IMR-90 (cell line): ENCODE results near the gene CCL2. TPM values are rescaled to one million over a fixed set of nuclear protein-coding genes. Genes with fewer than 3 reads are reported as not detected.

Experiments
- ATAC-seq: fragments of 200-7000 bp; cut with Tn5 transposase; 2 replicates; pipeline ENCODE4 v1.9.1; 2020; ENCODE audit warnings: low read depth, mild to moderate bottlenecking, moderate library complexity
- BruUV-seq: library from RNA; stranded (reverse); fragments of 400-500 nt; replicated peaks from 2 replicates; lab custom pipeline; 2021; lab: Mats Ljungman, UMichigan
- CTCF ChIA-PET: fragments of 300-600 bp; formaldehyde crosslinking; extraction: SDS; loops from one replicate; lab custom pipeline; 2021; ENCODE audit warnings: antibody characterized with exemption; lab: Yijun Ruan, JAX
- POLR2A ChIA-PET: fragments of 300-600 bp; sonication (Branson Sonifier 250); formaldehyde crosslinking; loops from one replicate; lab custom pipeline; 2022; ENCODE audit warnings: antibody characterized with exemption; ENCODE audit not compliant: unreplicated experiment; lab: Charles Lee
- DNase-seq: peaks from one replicate; pipeline ENCODE4 v3.0.0; 2013
- H2AFZ ChIP-seq: replicated peaks from 2 replicates; pipeline ENCODE3; 2013; ENCODE audit warnings: low read length, mild to moderate bottlenecking; ENCODE audit not compliant: poor library complexity
- H2AK5ac ChIP-seq: 2 replicates; pipeline ENCODE4 v1.6.1; 2013; ENCODE audit warnings: low read depth, low read length, inconsistent platforms
- H2AK9ac ChIP-seq: replicated peaks from 2 replicates; pipeline ENCODE3; 2013; ENCODE audit warnings: mild to moderate bottlenecking, low read depth, low read length, moderate library complexity; ENCODE audit not compliant: poor library complexity
- H2BK120ac ChIP-seq: 2 replicates; pipeline ENCODE4 v1.6.1; 2013; ENCODE audit warnings: low read depth, low read length, inconsistent platforms
- H2BK15ac ChIP-seq: 3 replicates; pipeline ENCODE4 v1.6.1; 2013; ENCODE audit warnings: low read depth, low read length, inconsistent platforms
- H2BK20ac ChIP-seq: 2 replicates; pipeline ENCODE4 v1.6.1; 2013; ENCODE audit warnings: low read depth, mild to moderate bottlenecking, inconsistent platforms, low read length, moderate library complexity
- H2BK5ac ChIP-seq: 2 replicates; pipeline ENCODE4 v1.6.1; 2013; ENCODE audit warnings: mild to moderate bottlenecking, low read depth, low read length, inconsistent platforms; ENCODE audit not compliant: poor library complexity, severe bottlenecking
- H3K14ac ChIP-seq: replicated peaks from 2 replicates; pipeline ENCODE4 v1.6.1; 2013; ENCODE audit warnings: low read depth, low read length, inconsistent platforms
- H3K18ac ChIP-seq: 2 replicates; pipeline ENCODE4 v1.6.1; 2013; ENCODE audit warnings: low read depth, low read length, control low read depth
- H3K23ac ChIP-seq: 2 replicates; pipeline ENCODE4 v1.6.1; 2013; ENCODE audit warnings: low read depth, low read length, inconsistent platforms
- H3K27ac ChIP-seq: 2 replicates; pipeline ENCODE4 v1.5.1; 2013; ENCODE audit warnings: mild to moderate bottlenecking, control low read depth, low read length; ENCODE audit not compliant: insufficient read depth
- H3K27me3 ChIP-seq: 2 replicates; pipeline ENCODE4 v1.6.1; 2013; ENCODE audit warnings: low read length; ENCODE audit not compliant: control insufficient read depth, insufficient read depth
- H3K36me3 ChIP-seq: 2 replicates; pipeline ENCODE4 v1.6.1; 2013; ENCODE audit warnings: low read length, mixed read lengths; ENCODE audit not compliant: control insufficient read depth, insufficient read depth
- H3K4ac ChIP-seq: 2 replicates; pipeline ENCODE4 v1.6.1; 2013; ENCODE audit warnings: low read depth, low read length, inconsistent platforms
- H3K4me1 ChIP-seq: 2 replicates; pipeline ENCODE4 v1.6.1; 2013; ENCODE audit warnings: low read length, mixed read lengths; ENCODE audit not compliant: control insufficient read depth, insufficient read depth
- H3K4me2 ChIP-seq: 2 replicates; pipeline ENCODE4 v1.6.1; 2013; ENCODE audit warnings: low read depth, mild to moderate bottlenecking, control low read depth, low read length, moderate library complexity
- H3K4me3 ChIP-seq: 2 replicates; pipeline ENCODE4 v1.5.1; 2013; ENCODE audit warnings: low read depth, mild to moderate bottlenecking, control low read depth, low read length, moderate library complexity; ENCODE audit not compliant: insufficient read depth
- H3K56ac ChIP-seq: 2 replicates; pipeline ENCODE4 v1.6.1; 2013; ENCODE audit warnings: low read length, inconsistent platforms; ENCODE audit not compliant: insufficient read depth; ENCODE audit errors: extremely low read depth
- H3K79me1 ChIP-seq, 2 experiments: 2 replicates each; pipeline ENCODE4 v1.6.1; 2013; ENCODE audit warnings: low read length in 2 of 2, inconsistent platforms in 1 of 2, low read depth in 1 of 2
- H3K9ac ChIP-seq: 2 replicates; pipeline ENCODE4 v1.6.1; 2013; ENCODE audit warnings: low read depth, low read length, control low read depth
- H3K9me1 ChIP-seq: 2 replicates; pipeline ENCODE4 v1.6.1; 2013; ENCODE audit warnings: low read length, inconsistent platforms; ENCODE audit not compliant: insufficient read depth
- H3K9me3 ChIP-seq: 2 replicates; pipeline ENCODE4 v1.6.1; 2013; ENCODE audit warnings: low read length; ENCODE audit not compliant: control insufficient read depth, insufficient read depth
- H4K20me1 ChIP-seq: 2 replicates; pipeline ENCODE4 v1.6.1; 2013; ENCODE audit warnings: low read length, inconsistent platforms; ENCODE audit not compliant: insufficient read depth
- H4K5ac ChIP-seq: 2 replicates; pipeline ENCODE4 v1.6.1; 2013; ENCODE audit warnings: mild to moderate bottlenecking, low read depth, low read length, control low read depth
- H4K8ac ChIP-seq, 2 experiments: 2 replicates each; pipeline ENCODE4 v1.6.1; 2013; ENCODE audit warnings: low read depth in 2 of 2, low read length in 2 of 2, control low read depth in 1 of 2, inconsistent platforms in 1 of 2
- H4K91ac ChIP-seq: 2 replicates; pipeline ENCODE4 v1.6.1; 2013; ENCODE audit warnings: low read depth, low read length, inconsistent platforms; ENCODE audit not compliant: insufficient read depth
- BHLHE40 ChIP-seq: fragments of 150-350 bp; IDR thresholded peaks from 2 replicates; pipeline ENCODE4 v1.6.1; 2016; ENCODE audit warnings: mild to moderate bottlenecking, low read depth, low read length
- CEBPB ChIP-seq: IDR thresholded peaks from 2 replicates; pipeline ENCODE4 v1.6.1; 2012; ENCODE audit warnings: low read depth, low read length, improper control_type of control experiment
- CHD1 ChIP-seq: IDR thresholded peaks from 2 replicates; pipeline ENCODE4 v1.6.1; 2012; ENCODE audit warnings: low read depth, low read length, improper control_type of control experiment
- FOS ChIP-seq: fragments of 150-350 bp; IDR thresholded peaks from 2 replicates; pipeline ENCODE4 v1.6.1; 2016; ENCODE audit warnings: low read depth, low read length
- MAFK ChIP-seq: IDR thresholded peaks from 2 replicates; pipeline ENCODE4 v1.6.1; 2012; ENCODE audit warnings: low read depth, low read length, improper control_type of control experiment
- MAZ ChIP-seq: IDR thresholded peaks from 2 replicates; pipeline ENCODE4 v1.6.1; 2012; ENCODE audit warnings: low read depth, mild to moderate bottlenecking, low read length, improper control_type of control experiment, moderate library complexity, borderline replicate concordance
- NFE2L2 ChIP-seq: fragments of 150-350 bp; IDR thresholded peaks from 2 replicates; pipeline ENCODE4 v1.6.1; 2016; ENCODE audit warnings: low read depth, mild to moderate bottlenecking, low read length
- POLR2A ChIP-seq: IDR thresholded peaks from 2 replicates; pipeline ENCODE4 v1.6.1; 2012; ENCODE audit warnings: mild to moderate bottlenecking, low read depth, low read length
- RAD21 ChIP-seq: IDR thresholded peaks from 2 replicates; pipeline ENCODE4 v1.6.1; 2012; ENCODE audit warnings: low read length, improper control_type of control experiment
- RCOR1 ChIP-seq: IDR thresholded peaks from 2 replicates; pipeline ENCODE4 v1.6.1; 2012; ENCODE audit warnings: mild to moderate bottlenecking, low read length, improper control_type of control experiment; ENCODE audit not compliant: insufficient replicate concordance
- RFX5 ChIP-seq: IDR thresholded peaks from 2 replicates; pipeline ENCODE4 v1.8.0; 2012; ENCODE audit warnings: low read depth, mild to moderate bottlenecking, low read length, moderate library complexity
- SMC3 ChIP-seq: fragments of 150-350 bp; IDR thresholded peaks from 2 replicates; pipeline ENCODE4 v1.6.1; 2016; ENCODE audit warnings: low read depth, mild to moderate bottlenecking, antibody characterized with exemption, low read length, moderate library complexity
- USF2 ChIP-seq: fragments of 150-350 bp; IDR thresholded peaks from 2 replicates; pipeline ENCODE4 v1.6.1; 2017; ENCODE audit warnings: mild to moderate bottlenecking, antibody characterized with exemption, low read length, low read depth
- WGBS, 2 experiments: methylation state at CpG; one replicate each; pipeline versions ENCODE4 v1.1.5 to v1.1.7; 2013; ENCODE audit warnings: missing lambda C conversion rate in 2 of 2; ENCODE audit not compliant: insufficient read length in 1 of 2; ENCODE audit errors: extremely low coverage in 2 of 2; 5-methylcytosine and 5-hydroxymethylcytosine counted together
- dilution Hi-C: fragments of 300-500 bp; cut with HindIII; formaldehyde crosslinking; loops from one replicate; pipeline ENCODE4 v1.14.3; 2018; ENCODE audit warnings: low sequenced_read_pairs; ENCODE audit not compliant: unreplicated experiment
- in situ Hi-C: fragments of 300-500 bp; cut with MboI; formaldehyde crosslinking; loops from 3 replicates; pipeline ENCODE4 v1.14.3; 2019; ENCODE audit warnings: low sequenced_read_pairs, inconsistent platforms, mixed read lengths
- intact Hi-C: fragments of 100-400 bp; cut with micrococcal nuclease; formaldehyde crosslinking; loops from 2 replicates; pipeline ENCODE4 v1.10.0; 2022
- polyA plus RNA-seq, 3 experiments: library from polyadenylated mRNA; depleted of rRNA; stranded (reverse); fragments of >200 nt; gene quantifications; 2 replicates each; pipeline ENCODE4 v1.2.3, GENCODE V29; 2012; ENCODE audit warnings: low replicate concordance in 1 of 3
- total RNA-seq: library from RNA; depleted of rRNA; stranded (reverse); fragments of >200 nt; gene quantifications from 2 replicates; pipeline ENCODE4 v1.2.3, GENCODE V29; 2012

Gene CCL2
- total and polyA plus RNA-seq, 2 of the 4 experiments (the other 2 are of a cell fraction): 103 to 206 TPM

- intact Hi-C loops: no loop called here
- no peak overlapping the region for H2BK15ac ChIP-seq
- no CpG with 5 or more reads among the region's 3 CpGs for WGBS, 2 experiments
- no peak overlapping the region for H3K18ac ChIP-seq
- in situ Hi-C loops: no loop called here
- no peak overlapping the region for H3K23ac ChIP-seq
- H3K27me3 ChIP-seq: peaks cover 1% of the 10 kb centered on the region
- ChIA-PET CTCF (no interaction called here), POLR2A (no interaction called here)
- H4K91ac ChIP-seq: no peak overlapping the region
- dilution Hi-C loops: no loop called here
- no peak overlapping the region for H3K56ac ChIP-seq
- H4K5ac ChIP-seq: no peak overlapping the region
- BruUV-seq: no TSS peak
- no peak overlapping the region for H2BK120ac ChIP-seq
- no peak overlapping the region for H2AK5ac ChIP-seq
- H2BK20ac ChIP-seq: no peak overlapping the region
- H3K4me2 ChIP-seq: no peak overlapping the region
- H4K8ac ChIP-seq: no peak overlapping the region
- DNase-seq (no peak), ATAC-seq (no peak)
- no peaks in the 10 kb centered on the region for H4K20me1 ChIP-seq
- H3K9me1 ChIP-seq: no peaks in the 10 kb centered on the region
- no peak overlapping the region for H3K9ac ChIP-seq
- no peaks in the 10 kb centered on the region for H3K79me1 ChIP-seq
- no peak overlapping the region for H2AFZ ChIP-seq
- H2AK9ac ChIP-seq: no peak overlapping the region
- no peak for TF ChIP-seq CEBPB
- no peak for TF ChIP-seq BHLHE40
- no peak for TF ChIP-seq FOS
- TF ChIP-seq SMC3: no peak
- TF ChIP-seq USF2: no peak
- TF ChIP-seq POLR2A: no peak
- no peak for TF ChIP-seq CHD1
- no peak for TF ChIP-seq NFE2L2
- TF ChIP-seq MAZ: no peak
- no peak for TF ChIP-seq RFX5
- no peak for TF ChIP-seq MAFK
- no peak for TF ChIP-seq RCOR1
- TF ChIP-seq RAD21: no peak
- H3K9me3 ChIP-seq: peaks cover 2% of the 10 kb centered on the region; the same call in 1 of the 2 replicates
- no peaks in the 10 kb centered on the region for H3K36me3 ChIP-seq
- H3K4me1 ChIP-seq: no peaks in the 10 kb centered on the region
- no peak overlapping the region for H3K4ac ChIP-seq
- no peak overlapping the region for H3K4me3 ChIP-seq
- no peak overlapping the region for H2BK5ac ChIP-seq
- H3K14ac ChIP-seq: no peak overlapping the region
- H3K27ac ChIP-seq: no peak overlapping the region
Observed at GRCh38 chr17:34227707-34228106, 27.4 kb upstream of the CCL2 start.
